Ureter (tissue), 1 donor: Measurements from ENCODE around the gene OSBPL3. TPM values are rescaled to one million over a fixed set of nuclear protein-coding genes. Genes with fewer than 3 reads are reported as not detected.

Experiments
- DNase-seq: peaks from one replicate; pipeline ENCODE4 v3.0.0-alpha.2; 2020; ENCODE audit warnings: low spot score
- total RNA-seq: library from RNA; stranded (reverse); gene quantifications from one replicate; pipeline ENCODE4 v1.2.4, GENCODE V29; 2023
- donor health status: DM: yes; HTN: yes; CAD: no.

OSBPL3 gene
- total RNA-seq, 1 donor from 2014 or later: 49.7 TPM

GRCh38 chr7:24827589-24827988, 152.4 kb downstream of the OSBPL3 start:
- no peak for DNase-seq

GRCh38 chr7:24827027-24827426, 153.0 kb downstream of the OSBPL3 start:
- DNase-seq: no peak

DNA sequence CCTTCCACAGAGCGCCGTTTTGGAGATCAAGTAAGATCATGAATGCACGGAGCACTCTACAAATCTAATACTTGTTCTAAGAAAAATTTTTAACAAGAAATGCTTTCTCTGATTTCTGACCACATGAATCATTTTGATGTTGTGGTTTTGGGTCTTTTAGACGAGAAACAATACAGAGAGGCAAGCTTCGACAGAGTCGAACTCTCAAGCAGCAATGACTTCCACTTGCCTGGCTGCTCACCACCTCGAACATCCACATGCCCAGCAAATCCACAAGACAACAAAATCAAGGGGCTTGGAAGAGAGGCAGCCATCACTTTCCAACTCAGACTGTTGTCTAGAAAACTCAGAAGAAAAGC, 153.3 kb downstream of the OSBPL3 start:
- no peak for DNase-seq

GRCh38 chr7:24825931-24826661, 153.9 kb downstream of the OSBPL3 start:
- DNase-seq: no peak

GRCh38 chr7:24825381-24825794, 154.6 kb downstream of the OSBPL3 start:
- DNase-seq: no peak

DNA sequence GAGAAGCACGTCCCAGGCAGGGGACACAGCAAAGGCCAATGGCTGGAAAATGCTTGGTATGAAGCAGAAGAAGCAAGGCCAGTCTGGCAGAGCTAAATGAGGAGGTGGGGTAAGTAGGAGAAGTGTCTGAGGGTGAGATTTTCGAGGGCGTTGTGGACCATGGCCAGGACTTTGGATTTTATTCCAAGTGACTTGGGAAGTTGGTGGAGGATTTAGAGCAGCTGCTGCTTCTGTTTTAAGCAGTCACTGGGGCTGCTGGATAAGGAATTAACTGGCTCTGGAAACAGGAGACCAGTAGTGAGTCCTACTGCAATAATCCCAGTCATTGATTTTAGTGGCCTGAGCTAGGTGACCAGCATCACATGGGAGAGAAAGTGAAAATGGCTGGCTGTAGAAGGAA, 155.1 kb downstream of the OSBPL3 start:
- DNase-seq: no peak

DNA sequence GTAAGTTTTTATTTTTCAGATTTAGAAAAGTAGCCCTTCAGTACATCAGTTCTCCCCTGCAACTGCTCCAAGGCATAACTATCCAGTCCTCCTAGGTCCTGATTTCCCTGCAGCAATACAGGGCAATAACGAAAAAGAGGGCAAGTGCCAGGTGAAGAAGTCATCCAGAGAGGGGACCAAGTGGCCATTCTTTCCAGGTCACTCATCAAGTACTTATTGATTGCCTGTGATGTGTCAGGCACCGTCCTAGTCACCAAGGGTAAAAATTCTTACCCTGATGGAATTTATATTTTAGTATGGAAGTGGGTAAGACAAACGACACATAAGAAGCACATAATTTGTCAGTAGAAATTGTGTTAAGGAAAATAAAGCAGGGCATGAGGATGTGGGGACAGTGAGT, 155.6 kb downstream of the OSBPL3 start:
- no peak for DNase-seq

DNA sequence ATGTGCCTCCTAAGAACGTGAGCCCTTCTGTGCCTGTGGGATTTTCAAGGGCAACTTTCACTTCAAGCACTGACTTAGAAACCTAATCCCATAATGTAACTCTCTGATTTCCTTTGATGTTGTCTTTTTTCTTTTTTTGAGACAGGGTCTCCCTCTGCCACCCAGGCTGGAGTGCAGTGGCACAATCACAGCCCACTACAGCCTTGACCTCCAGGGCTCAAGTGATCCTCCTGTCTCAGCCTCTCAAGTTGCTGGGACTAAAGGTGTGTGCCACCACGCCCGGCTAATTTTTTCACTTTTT, 158.3 kb downstream of the OSBPL3 start:
- DNase-seq: no peak

GRCh38 chr7:24821045-24821753, 158.8 kb downstream of the OSBPL3 start:
- DNase-seq: peak; percentile 76

DNA sequence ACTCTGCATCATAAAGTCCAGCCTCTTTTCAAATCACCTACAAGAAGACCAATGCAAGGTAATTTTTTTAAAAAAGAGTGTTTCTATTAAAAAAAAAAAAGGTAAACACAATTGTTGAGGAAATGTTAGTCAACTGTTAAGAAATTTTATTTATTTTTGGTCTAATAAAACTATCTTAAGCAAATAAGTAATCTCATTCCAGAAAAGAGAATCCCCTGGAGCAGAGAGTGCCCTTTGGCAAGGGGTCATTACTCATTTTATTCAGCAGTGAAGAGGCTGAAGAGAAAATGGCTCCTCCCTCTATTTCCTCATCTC, 159.3 kb downstream of the OSBPL3 start:
- no peak for DNase-seq

DNA sequence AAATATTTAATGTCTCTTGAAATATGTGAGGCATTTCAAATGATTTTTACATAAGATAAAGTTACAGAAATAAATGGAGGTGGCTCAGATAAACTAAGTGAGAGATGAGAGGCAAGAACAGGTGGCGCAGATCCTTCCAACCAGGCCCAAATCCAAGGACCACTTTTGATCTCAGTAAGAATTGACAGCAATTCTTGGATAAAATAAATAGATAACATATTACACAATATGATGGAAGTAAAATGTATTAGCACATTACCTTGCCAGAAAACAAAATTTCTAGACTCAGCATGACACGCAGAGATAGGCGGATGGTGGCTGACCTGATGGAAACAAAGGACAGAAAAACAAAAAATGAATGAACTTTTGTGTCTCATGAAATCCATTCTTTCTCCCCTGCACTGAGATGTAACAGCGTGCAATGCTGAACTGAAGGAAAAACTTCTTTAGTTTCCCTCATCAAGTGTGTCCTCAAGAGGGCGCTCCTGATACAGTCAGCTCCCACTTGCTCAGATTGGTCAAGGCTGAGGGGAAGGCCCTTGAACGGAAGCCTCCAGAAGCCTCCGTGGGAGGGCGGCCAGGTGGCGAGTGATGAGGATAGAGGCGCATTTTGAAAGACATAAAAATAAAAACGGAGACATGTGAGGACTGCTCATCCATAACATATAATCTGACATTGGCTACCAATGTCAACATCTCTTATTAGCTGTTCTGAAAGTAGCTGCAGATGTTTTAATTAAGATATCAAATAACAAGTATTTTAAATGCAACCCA, 159.9 kb downstream of the OSBPL3 start:
- peak; percentile 85 for DNase-seq

- DNase-seq: no peak
These were observed 162.6 kb downstream of the OSBPL3 start for GRCh38 chr7:24817339-24817738.

DNA sequence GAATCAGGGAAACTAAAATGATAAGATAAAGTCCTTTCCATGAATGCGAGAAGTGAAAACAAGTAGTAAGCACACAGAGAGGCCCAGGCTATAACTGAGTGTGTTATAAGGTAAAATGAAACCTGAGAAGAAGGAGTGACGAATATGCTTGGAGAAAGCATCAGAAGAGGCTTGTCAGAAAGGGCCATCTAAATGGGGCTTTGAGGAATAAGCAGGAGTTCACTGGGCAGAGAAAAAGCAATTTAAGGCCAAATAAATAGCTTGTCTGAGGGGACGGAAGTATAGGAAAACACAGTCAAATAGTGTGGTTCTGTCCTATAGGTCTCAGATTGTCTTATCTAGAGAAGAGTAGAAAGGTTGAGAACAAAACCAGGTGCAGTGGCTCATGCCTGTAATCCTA, 163.1 kb downstream of the OSBPL3 start:
- DNase-seq: no peak

GRCh38 chr7:24812305-24812945, 167.6 kb downstream of the OSBPL3 start:
- DNase-seq: peak; percentile 63

- DNase-seq: no peak
These were observed 171.5 kb downstream of the OSBPL3 start for GRCh38 chr7:24808518-24808917.

GRCh38 chr7:24802300-24802699, 177.7 kb downstream of the OSBPL3 start:
- DNase-seq: no peak

DNA sequence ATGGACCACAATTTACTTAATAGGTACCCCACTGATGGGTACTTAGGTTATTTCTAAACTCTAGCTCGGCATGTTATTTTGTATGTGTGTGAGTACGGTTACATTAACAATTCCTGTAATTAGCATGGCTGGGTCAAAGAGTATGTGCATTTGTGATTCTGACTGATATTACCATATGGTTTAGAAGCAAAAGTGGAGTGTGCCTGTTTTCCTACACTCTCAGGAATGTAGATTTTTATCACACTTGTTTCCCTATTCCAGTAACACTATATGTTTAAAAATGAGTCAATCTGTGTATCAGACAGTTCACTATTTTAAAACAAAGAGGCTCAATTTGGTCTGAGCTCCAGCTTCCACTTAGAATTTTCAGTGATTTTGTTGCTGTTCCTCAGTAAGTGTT, 178.1 kb downstream of the OSBPL3 start:
- DNase-seq: no peak

DNA sequence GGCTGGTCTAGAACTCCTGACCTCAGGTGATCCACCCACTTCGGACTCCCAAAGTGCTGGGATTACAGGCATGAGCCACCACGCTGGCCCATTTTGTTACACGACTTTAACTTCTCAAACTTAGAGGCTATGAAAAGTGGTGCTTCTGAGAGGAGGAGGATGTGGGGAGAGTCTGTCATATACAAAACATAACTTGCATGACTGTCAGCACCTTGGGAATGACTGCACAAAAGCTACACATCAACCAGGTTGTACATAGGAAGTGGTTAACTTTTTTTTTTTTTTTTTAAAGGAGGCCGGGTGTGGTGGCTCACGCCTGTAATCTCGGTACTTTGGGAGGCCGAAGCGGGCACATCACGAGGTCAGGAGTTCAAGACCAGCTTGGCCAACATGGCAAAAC, 179.3 kb downstream of the OSBPL3 start:
- no peak for DNase-seq

DNA sequence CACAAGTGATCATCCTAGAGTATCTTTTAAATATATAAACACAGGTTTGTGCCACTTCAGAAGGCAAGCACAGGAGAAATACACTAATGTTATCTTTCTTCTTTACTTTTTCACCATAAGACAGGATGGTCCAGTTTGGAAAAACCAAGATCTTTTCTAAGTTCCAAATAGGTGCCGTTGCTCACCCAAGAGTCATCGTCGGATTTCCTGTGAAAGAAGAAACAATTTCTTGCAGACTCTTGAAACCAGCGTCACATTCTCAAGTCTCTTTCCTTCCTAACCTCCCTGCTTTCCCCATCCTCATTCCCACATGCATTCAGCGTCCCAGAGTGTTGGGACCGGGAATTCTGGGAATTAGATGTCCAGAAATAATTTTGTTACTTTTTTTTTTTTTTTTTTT, 179.9 kb downstream of the OSBPL3 start:
- DNase-seq: no peak

GRCh38 chr7:24799506-24799905, 180.5 kb downstream of the OSBPL3 start:
- DNase-seq: no peak

- DNase-seq: no peak
These were observed 181.7 kb downstream of the OSBPL3 start for GRCh38 chr7:24798261-24798660.

GRCh38 chr7:24797270-24797669, 182.7 kb downstream of the OSBPL3 start:
- DNase-seq: no peak

DNA sequence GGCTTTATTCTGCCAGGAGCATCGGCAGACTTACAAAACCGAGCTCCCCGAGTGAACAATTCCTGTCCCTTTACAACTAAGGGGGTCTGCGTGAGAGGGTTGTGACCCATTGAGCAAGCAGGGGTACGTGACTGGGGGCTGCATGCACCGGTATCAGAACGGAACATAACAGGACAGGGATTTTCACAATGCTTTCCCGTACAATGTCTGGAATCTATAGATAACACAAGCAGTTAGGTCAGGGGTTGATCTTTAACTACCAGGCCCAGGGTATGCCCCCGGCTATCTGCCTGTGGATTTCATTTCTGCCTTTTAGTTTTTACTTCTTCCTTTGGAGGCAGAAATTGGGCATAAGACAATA, 184.6 kb downstream of the OSBPL3 start:
- no peak for DNase-seq
